Fibroblast of the aortic adventitia (primary cell): ENCODE results near the gene B9D1. TPM values are rescaled to one million over a fixed set of nuclear protein-coding genes. Genes with fewer than 3 reads are reported as not detected.

Experiments
- DNase-seq: peaks from one replicate; pipeline ENCODE4 v3.0.0-alpha.2; 2010; ENCODE audit warnings: low read depth
- H3K4me3 ChIP-seq: 2 replicates; pipeline ENCODE4 v1.5.1; 2011; ENCODE audit warnings: low read depth, mild to moderate bottlenecking, control low read depth, low read length, moderate library complexity
- CTCF ChIP-seq: IDR thresholded peaks from 2 replicates; pipeline ENCODE4 v1.5.1; 2011; ENCODE audit warnings: mild to moderate bottlenecking, low read length, control low read depth, inconsistent platforms; ENCODE audit not compliant: insufficient read depth
- total RNA-seq: library from RNA; depleted of rRNA; stranded (reverse); fragments of >200 nt; gene quantifications from 2 replicates; pipeline ENCODE4 v1.2.3, GENCODE V29; 2012; ENCODE audit warnings: low replicate concordance

Gene B9D1
- total RNA-seq, 1 donor: 19.9 TPM

GRCh38 chr17:19408346-19408710, 45.8 kb upstream of the B9D1 start:
- H3K4me3 ChIP-seq: no peak overlapping the region
- no peak for TF ChIP-seq CTCF
- DNase-seq: no peak

GRCh38 chr17:19407601-19408345, 45.2 kb upstream of the B9D1 start:
- no peak for TF ChIP-seq CTCF
- DNase-seq: no peak
- H3K4me3 ChIP-seq: no peak overlapping the region

- H3K4me3 ChIP-seq: no peak overlapping the region
Observed at GRCh38 chr17:19405114-19405513, 42.6 kb upstream of the B9D1 start.

GRCh38 chr17:19404264-19404663, 41.7 kb upstream of the B9D1 start:
- no peak for TF ChIP-seq CTCF
- DNase-seq: no peak
- H3K4me3 ChIP-seq: no peak overlapping the region

More at GRCh38 chr17:19405114-19405513, 42.6 kb upstream of the B9D1 start:
- TF ChIP-seq CTCF: no peak
- DNase-seq: no peak

GRCh38 chr17:19403021-19403420, 40.5 kb upstream of the B9D1 start:
- no peak overlapping the region for H3K4me3 ChIP-seq

GRCh38 chr17:19402171-19402570, 39.6 kb upstream of the B9D1 start:
- no peak for TF ChIP-seq CTCF
- no peak for DNase-seq

More at GRCh38 chr17:19403021-19403420, 40.5 kb upstream of the B9D1 start:
- DNase-seq: no peak
- TF ChIP-seq CTCF: no peak

More at GRCh38 chr17:19402171-19402570, 39.6 kb upstream of the B9D1 start:
- no peak overlapping the region for H3K4me3 ChIP-seq
